ENCODE measurements around the gene DPY19L3. TPM values are rescaled to one million over a fixed set of nuclear protein-coding genes. Genes with fewer than 3 reads are reported as not detected.
"Not testable (repeated sequence)": the region's sequence is repeated elsewhere in the genome, so short reads cannot be mapped to it uniquely, and the experiment has no call there.

DPY19L3 gene
- total RNA-seq, 2 experiments from 2014 or later, result 10.4 to 12.4 TPM

GRCh38 chr19:32483574-32483973 lies 78.0 kb downstream of the DPY19L3 start:
- H3K27ac Mint-ChIP-seq, result no peak overlapping the region

GRCh38 chr19:32489971-32490370 lies 84.4 kb downstream of the DPY19L3 start:
- no peaks in the 10 kb centered on the region for H3K4me1 Mint-ChIP-seq (ENCODE audit: low read depth)
- no peak for TF ChIP-seq CTCF (IDR thresholded peaks at IDR 0.05)
- CTCF ChIA-PET, result no interaction called here
- ATAC-seq, result no peak
- POLR2A ChIA-PET, result no interaction called here
- peaks cover 2% of the 10 kb centered on the region for H3K27me3 Mint-ChIP-seq
- intact Hi-C loops (cut with micrococcal nuclease), result no loop called here
- peaks cover 14% of the 10 kb centered on the region for H3K36me3 Mint-ChIP-seq (ENCODE audit: low read depth)
- H3K27ac Mint-ChIP-seq, result no peak overlapping the region
- H3K9me3 Mint-ChIP-seq, result peaks cover 2% of the 10 kb centered on the region
- DNase-seq, result no peak
- H3K4me3 Mint-ChIP-seq, result no peak overlapping the region

More at GRCh38 chr19:32483574-32483973, 78.0 kb downstream of the DPY19L3 start:
- H3K36me3 Mint-ChIP-seq (ENCODE audit: low read depth), result peaks cover 32% of the 10 kb centered on the region
- intact Hi-C loops (cut with micrococcal nuclease), result no loop called here
- no peaks in the 10 kb centered on the region for H3K4me1 Mint-ChIP-seq (ENCODE audit: low read depth)
- ChIA-PET CTCF (no interaction called here), POLR2A (no interaction called here)
- H3K4me3 Mint-ChIP-seq, result no peak overlapping the region
- DNase-seq, result no peak
- no peaks in the 10 kb centered on the region for H3K27me3 Mint-ChIP-seq
- no peak for TF ChIP-seq CTCF (IDR thresholded peaks at IDR 0.05)
- no peak for ATAC-seq
- no peaks in the 10 kb centered on the region for H3K9me3 Mint-ChIP-seq

- DNase-seq, result no peak
- Mint-ChIP-seq H3K27ac (no peak overlapping the region), H3K9me3 (no peaks in the 10 kb centered on the region), H3K4me3 (no peak overlapping the region), H3K27me3 (peaks cover 3% of the 10 kb centered on the region), H3K4me1 (ENCODE audit: low read depth) (no peaks in the 10 kb centered on the region), H3K36me3 (ENCODE audit: low read depth) (no peaks in the 10 kb centered on the region)
- intact Hi-C loops (cut with micrococcal nuclease), result no loop called here
- no peak for ATAC-seq
- CTCF ChIA-PET, result no interaction called here
- POLR2A ChIA-PET, result no interaction called here
- no peak for TF ChIP-seq CTCF (IDR thresholded peaks at IDR 0.05)
These were observed 91.8 kb downstream of the DPY19L3 start for GRCh38 chr19:32497391-32497790.

GRCh38 chr19:32498648-32499200 lies 93.2 kb downstream of the DPY19L3 start:
- POLR2A ChIA-PET, result no interaction called here
- Mint-ChIP-seq H3K27me3 (peaks cover 3% of the 10 kb centered on the region), H3K27ac (no peak overlapping the region), H3K4me1 (ENCODE audit: low read depth) (no peaks in the 10 kb centered on the region), H3K4me3 (no peak overlapping the region), H3K36me3 (ENCODE audit: low read depth) (no peaks in the 10 kb centered on the region), H3K9me3 (no peaks in the 10 kb centered on the region)
- TF ChIP-seq CTCF (IDR thresholded peaks at IDR 0.05), result no peak
- ATAC-seq (no peak), DNase-seq (peak; percentile 12)
- CTCF ChIA-PET, result no interaction called here
- intact Hi-C loops (cut with micrococcal nuclease), result no loop called here

- DNase-seq; H3K9me3 Mint-ChIP-seq; H3K27me3 Mint-ChIP-seq; POLR2A ChIA-PET; H3K27ac Mint-ChIP-seq; H3K36me3 Mint-ChIP-seq (ENCODE audit: low read depth); H3K4me1 Mint-ChIP-seq (ENCODE audit: low read depth); ATAC-seq; H3K4me3 Mint-ChIP-seq; intact Hi-C loops (cut with micrococcal nuclease); CTCF ChIA-PET: not testable (repeated sequence)
These were observed 106.9 kb downstream of the DPY19L3 start for GRCh38 chr19:32512498-32512897.

GRCh38 chr19:32519023-32519422 lies 113.5 kb downstream of the DPY19L3 start:
- Mint-ChIP-seq H3K27me3 (no peaks in the 10 kb centered on the region), H3K36me3 (ENCODE audit: low read depth) (no peaks in the 10 kb centered on the region), H3K27ac (no peak overlapping the region), H3K4me1 (ENCODE audit: low read depth) (peaks cover 16% of the 10 kb centered on the region), H3K9me3 (no peaks in the 10 kb centered on the region), H3K4me3 (no peak overlapping the region)
- DNase-seq (no peak), ATAC-seq (no peak)
- POLR2A ChIA-PET, result no interaction called here
- CTCF ChIA-PET, result no interaction called here
- no peak for TF ChIP-seq CTCF (IDR thresholded peaks at IDR 0.05)
- intact Hi-C loops (cut with micrococcal nuclease), result no loop called here
